Measurements from ENCODE around the gene HEATR9. TPM values are rescaled to one million over a fixed set of nuclear protein-coding genes. Genes with fewer than 3 reads are reported as not detected.
A peak's percentile ranks its signal among the peaks of the same experiment; 100 is the strongest.

Gene HEATR9
- total RNA-seq, 1 donor from 2014 or later, result 0.17 TPM

DNA sequence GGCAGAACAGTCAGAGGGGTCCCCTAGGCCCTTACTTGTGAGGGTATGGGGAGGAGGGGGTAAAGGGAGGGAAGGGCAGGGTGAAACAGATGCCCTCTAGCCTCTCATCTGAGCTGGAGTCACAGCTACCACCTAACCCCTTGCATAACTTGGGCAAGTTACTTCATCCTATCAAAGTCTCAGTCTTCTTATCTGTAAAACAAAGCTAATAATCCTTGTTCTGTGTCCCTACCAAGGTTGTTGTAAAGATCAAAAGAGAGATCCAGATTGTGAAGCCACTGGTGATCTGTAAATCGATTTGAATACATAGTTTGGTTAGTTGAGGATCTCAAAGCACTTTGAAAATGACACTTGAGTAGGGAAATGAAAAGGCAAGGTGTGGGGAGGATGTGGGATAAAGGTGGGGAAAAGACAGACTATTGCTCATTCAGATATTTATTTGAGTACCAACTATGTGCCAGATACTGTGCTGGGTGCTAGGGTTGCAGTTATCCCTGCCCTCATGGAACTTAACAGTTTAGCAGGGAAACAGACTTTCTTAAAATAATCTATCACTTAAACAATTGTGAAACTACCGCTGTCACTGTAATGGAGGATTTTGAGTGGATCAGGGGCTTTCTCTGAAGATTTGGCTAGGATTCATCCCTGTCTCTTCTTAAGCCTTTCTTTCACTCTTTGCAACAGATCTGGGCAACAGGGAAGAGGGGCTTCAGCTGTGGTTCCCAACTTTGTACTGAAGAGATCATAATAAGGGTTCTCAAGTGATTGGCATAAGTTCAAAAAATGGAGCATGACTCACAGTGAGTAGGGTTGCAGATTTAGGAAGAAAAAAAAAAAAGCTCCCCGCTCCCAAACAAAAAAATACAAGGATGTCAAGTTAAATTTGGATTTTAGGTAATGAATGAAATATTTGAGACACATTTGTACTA is 3.0 kb downstream of the HEATR9 start:
- Histone ChIP-seq H3K4me3 (no peak overlapping the region), H3K9me3 (no peaks in the 10 kb centered on the region), H3K27me3 (no peaks in the 10 kb centered on the region), H3K4me1 (no peaks in the 10 kb centered on the region), H3K27ac (no peak overlapping the region), H3K36me3 (no peaks in the 10 kb centered on the region)
- no peak for DNase-seq
- TF ChIP-seq, protein P1, sequence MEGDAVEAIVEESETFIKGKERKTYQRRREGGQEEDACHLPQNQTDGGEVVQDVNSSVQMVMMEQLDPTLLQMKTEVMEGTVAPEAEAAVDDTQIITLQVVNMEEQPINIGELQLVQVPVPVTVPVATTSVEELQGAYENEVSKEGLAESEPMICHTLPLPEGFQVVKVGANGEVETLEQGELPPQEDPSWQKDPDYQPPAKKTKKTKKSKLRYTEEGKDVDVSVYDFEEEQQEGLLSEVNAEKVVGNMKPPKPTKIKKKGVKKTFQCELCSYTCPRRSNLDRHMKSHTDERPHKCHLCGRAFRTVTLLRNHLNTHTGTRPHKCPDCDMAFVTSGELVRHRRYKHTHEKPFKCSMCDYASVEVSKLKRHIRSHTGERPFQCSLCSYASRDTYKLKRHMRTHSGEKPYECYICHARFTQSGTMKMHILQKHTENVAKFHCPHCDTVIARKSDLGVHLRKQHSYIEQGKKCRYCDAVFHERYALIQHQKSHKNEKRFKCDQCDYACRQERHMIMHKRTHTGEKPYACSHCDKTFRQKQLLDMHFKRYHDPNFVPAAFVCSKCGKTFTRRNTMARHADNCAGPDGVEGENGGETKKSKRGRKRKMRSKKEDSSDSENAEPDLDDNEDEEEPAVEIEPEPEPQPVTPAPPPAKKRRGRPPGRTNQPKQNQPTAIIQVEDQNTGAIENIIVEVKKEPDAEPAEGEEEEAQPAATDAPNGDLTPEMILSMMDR (IDR thresholded peaks at IDR 0.05), result no peak
- ATAC-seq, result no peak
- intact Hi-C loops (cut with DNase I), result no loop called here

DNA sequence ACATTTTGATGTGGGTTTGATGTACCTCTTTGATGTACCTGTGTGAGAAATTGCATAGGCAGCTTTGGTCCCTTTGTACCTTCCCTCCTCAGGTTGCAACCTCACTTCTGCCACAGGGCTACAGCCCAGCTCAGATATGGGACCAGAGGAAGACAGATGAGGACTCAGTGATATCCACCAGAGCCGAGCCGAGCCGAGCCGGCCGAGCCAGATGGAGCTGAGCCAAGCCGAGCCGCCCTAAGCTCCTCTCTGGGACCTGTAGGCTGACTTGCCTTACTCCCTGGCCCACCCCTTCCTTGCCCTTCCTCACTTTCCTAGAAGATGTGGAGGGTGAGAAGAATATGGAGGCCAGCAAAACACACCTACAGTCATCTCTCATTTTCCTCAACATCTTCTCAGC is 3.8 kb downstream of the HEATR9 start:
- TF ChIP-seq, protein P1 (IDR thresholded peaks at IDR 0.05), result no peak
- Histone ChIP-seq H3K4me3 (no peak overlapping the region), H3K27me3 (no peaks in the 10 kb centered on the region), H3K4me1 (no peaks in the 10 kb centered on the region), H3K27ac (no peak overlapping the region), H3K36me3 (no peaks in the 10 kb centered on the region), H3K9me3 (no peaks in the 10 kb centered on the region)
- DNase-seq (no peak), ATAC-seq (no peak)
- intact Hi-C loops (cut with DNase I), result no loop called here

- TF ChIP-seq, protein P1 (IDR thresholded peaks at IDR 0.05), result no peak
- ATAC-seq (peak; percentile 57), DNase-seq (no peak)
- intact Hi-C loops (cut with DNase I), result no loop called here
- no peaks in the 10 kb centered on the region for H3K36me3 ChIP-seq
- no peaks in the 10 kb centered on the region for H3K4me1 ChIP-seq
- H3K4me3 ChIP-seq, result no peak overlapping the region
- no peak overlapping the region for H3K27ac ChIP-seq
- no peaks in the 10 kb centered on the region for H3K27me3 ChIP-seq
- no peaks in the 10 kb centered on the region for H3K9me3 ChIP-seq
These were observed 12.1 kb downstream of the HEATR9 start for GRCh38 chr17:35856603-35857002.

DNA sequence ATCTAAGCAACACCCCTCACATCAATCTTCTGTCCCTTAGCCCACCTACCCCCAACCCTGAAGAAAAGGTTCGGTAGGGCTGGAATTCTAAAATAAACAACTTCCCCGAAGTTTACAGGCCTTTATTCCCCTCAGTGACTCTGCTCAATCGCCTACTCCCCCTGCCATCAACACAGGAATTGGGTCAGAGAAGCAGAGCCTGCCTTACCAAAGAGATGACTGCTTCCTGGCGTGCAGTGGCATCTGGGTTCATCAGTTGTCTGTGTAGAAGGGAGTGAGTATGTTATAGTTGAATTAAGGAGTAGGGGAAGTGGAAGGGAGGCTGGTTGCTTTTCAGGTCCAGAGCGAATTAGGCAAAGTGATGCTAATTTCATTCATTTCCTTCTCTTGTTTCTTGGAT is 12.7 kb downstream of the HEATR9 start:
- intact Hi-C loops (cut with DNase I), result no loop called here
- Histone ChIP-seq H3K4me1 (no peaks in the 10 kb centered on the region), H3K36me3 (no peaks in the 10 kb centered on the region), H3K9me3 (no peaks in the 10 kb centered on the region), H3K27me3 (no peaks in the 10 kb centered on the region), H3K4me3 (no peak overlapping the region), H3K27ac (no peak overlapping the region)
- no peak for ATAC-seq
- TF ChIP-seq, protein P1 (IDR thresholded peaks at IDR 0.05), result no peak
- no peak for DNase-seq

DNA sequence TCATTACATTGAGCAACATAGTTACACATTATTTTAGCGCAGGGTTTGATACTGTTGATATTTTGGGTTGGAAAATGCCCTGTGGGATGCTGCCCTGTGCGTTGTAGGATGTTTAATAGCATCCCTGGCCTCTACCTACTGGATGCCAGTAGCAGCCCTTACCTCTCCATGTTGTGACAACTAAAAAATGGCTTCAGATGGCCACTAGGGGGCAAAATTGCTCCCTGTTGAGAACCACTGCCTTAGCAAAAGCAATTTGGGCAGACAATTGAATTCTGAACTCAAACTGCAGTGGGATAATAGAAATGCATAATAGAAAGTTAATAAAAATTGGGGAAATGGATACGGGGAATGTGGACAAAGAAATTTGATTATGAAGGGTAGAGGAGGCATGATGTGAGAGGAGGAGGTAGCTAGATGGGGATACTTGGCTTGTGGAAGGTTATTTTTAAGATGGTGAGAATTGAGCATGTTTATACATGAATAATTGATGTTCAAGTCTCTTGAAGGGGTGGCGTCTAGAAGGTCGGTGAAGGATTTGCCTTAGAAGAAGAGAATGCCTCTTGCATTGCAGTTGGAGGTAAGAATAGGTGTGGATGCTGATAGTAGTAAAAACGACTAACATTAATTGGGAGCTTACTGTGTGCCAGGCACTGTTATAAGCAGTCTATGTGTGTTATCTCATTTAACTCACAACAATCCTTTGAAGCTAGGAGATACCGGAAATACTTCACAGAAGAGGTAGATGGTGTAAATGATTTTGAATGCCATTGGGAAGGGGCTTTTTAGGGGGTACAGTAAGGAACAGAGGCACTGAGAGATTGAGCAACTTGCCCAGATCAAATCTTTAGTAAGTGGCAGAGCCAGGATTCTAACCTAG is 19.0 kb downstream of the HEATR9 start:
- ATAC-seq (peak; percentile 73), DNase-seq (no peak)
- intact Hi-C loops (cut with DNase I), result no loop called here
- Histone ChIP-seq H3K4me1 (no peaks in the 10 kb centered on the region), H3K27me3 (no peaks in the 10 kb centered on the region), H3K9me3 (no peaks in the 10 kb centered on the region), H3K4me3 (no peak overlapping the region), H3K36me3 (peaks cover 55% of the 10 kb centered on the region), H3K27ac (no peak overlapping the region)
- TF ChIP-seq, protein P1 (IDR thresholded peaks at IDR 0.05), result peak; percentile 74
